ENCODE data around the gene TMCO4.

The TMCO4 gene

DNA sequence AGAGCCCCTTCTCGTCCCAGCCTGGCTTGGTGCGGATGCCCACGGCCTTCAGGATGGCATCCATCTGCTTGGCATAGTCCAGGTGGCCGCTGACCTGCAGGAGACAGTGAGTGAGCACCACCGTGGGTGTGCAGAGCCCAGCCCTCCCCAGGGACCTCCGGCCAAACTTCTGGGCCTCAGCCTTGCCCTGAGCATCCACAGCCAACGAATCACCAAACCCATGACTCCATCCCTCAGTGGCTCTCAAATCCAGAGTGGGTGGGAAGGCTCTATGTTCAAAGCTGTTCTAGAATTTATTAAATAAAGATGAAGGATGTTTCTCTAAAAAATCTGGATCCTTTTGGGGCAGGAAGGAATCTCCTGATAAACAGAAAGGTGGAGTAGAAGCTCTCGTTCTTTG is 116.4 kb downstream of the TMCO4 start:
- no peaks in the 10 kb centered on the region for H3K4me1 ChIP-seq (ENCODE audit: control insufficient read depth, insufficient read depth, low read length)
- no peaks in the 10 kb centered on the region for H3K36me3 ChIP-seq (ENCODE audit: control insufficient read depth, insufficient read depth, low read length)
- no peaks in the 10 kb centered on the region for H3K27me3 ChIP-seq (ENCODE audit: control insufficient read depth, insufficient read depth, low read length)
- H3K9ac ChIP-seq (ENCODE audit: low read length): no peak overlapping the region
- H3K4me3 ChIP-seq (ENCODE audit: low read length): no peak overlapping the region
- no peaks in the 10 kb centered on the region for H3K9me3 ChIP-seq (ENCODE audit: control insufficient read depth, low read length)

DNA sequence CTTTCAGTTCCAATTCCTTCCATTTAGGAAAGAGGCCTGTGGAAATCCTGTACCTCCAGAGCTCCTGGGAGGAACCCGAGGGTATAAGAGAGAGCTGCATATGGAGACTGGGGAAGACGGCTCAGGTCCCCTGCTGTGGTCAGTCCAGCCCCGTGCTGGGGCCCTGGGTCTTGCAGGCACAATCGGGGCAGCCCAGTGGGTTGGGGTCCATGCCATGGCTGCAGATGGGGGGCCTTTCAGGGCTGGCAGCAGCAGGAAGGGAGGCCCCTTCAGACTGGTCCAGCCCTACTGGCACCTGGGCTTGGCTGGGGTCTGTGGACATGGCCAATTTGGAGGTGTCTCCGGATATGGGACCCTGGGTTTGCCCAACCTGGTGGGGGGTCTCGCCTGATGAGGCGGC is 116.8 kb downstream of the TMCO4 start:
- no peak overlapping the region for H3K4me3 ChIP-seq (ENCODE audit: low read length)
- H3K4me1 ChIP-seq (ENCODE audit: control insufficient read depth, insufficient read depth, low read length): no peaks in the 10 kb centered on the region
- H3K9ac ChIP-seq (ENCODE audit: low read length): no peak overlapping the region
- no peaks in the 10 kb centered on the region for H3K27me3 ChIP-seq (ENCODE audit: control insufficient read depth, insufficient read depth, low read length)
- no peaks in the 10 kb centered on the region for H3K36me3 ChIP-seq (ENCODE audit: control insufficient read depth, insufficient read depth, low read length)
- no peaks in the 10 kb centered on the region for H3K9me3 ChIP-seq (ENCODE audit: control insufficient read depth, low read length)

DNA sequence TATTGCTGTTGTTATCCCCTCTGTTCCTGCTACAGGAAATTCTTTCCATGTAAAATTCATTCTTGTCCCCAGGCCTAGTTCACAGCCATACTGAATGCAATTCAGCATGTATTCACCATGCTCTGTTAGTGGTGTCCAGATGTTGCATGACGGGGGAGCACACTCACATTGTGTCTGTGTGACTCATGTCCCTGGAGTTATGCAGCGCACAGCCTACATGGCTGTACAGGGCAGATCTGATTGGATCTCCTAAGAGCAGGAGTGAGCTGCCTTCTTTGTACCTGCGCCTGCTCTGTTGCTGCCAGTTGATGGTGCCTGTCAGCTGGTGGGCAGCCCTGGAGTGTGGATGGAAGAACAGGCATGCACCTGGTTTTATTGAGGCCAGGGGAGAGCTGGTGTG is 117.5 kb downstream of the TMCO4 start:
- H3K4me3 ChIP-seq (ENCODE audit: low read length): no peak overlapping the region
- no peak overlapping the region for H3K9ac ChIP-seq (ENCODE audit: low read length)
- H3K4me1 ChIP-seq (ENCODE audit: control insufficient read depth, insufficient read depth, low read length): no peaks in the 10 kb centered on the region
- no peaks in the 10 kb centered on the region for H3K27me3 ChIP-seq (ENCODE audit: control insufficient read depth, insufficient read depth, low read length)
- no peaks in the 10 kb centered on the region for H3K9me3 ChIP-seq (ENCODE audit: control insufficient read depth, low read length)
- no peaks in the 10 kb centered on the region for H3K36me3 ChIP-seq (ENCODE audit: control insufficient read depth, insufficient read depth, low read length)

DNA sequence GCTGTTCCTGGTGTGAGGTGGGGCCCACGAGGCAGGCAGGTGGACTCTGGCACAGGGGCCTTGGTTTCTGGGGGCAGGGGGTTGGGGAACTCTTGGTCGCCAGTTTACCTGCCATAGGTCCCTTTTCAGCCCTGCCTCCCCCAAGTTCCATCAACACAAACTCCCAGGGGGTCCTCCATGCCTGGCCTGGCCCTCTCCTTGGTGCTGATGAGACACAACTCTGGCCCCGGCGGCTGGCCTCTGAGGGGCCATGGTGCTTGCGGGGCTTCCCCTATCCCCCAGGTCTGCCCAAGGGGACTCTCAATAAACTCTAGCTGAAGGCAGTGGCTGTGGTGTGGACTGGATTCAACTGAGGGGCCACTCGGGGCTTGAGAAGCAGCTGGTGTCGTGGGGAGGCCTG is 119.1 kb downstream of the TMCO4 start:
- H3K36me3 ChIP-seq (ENCODE audit: control insufficient read depth, insufficient read depth, low read length): no peaks in the 10 kb centered on the region
- no peaks in the 10 kb centered on the region for H3K4me1 ChIP-seq (ENCODE audit: control insufficient read depth, insufficient read depth, low read length)
- no peak overlapping the region for H3K9ac ChIP-seq (ENCODE audit: low read length)
- H3K9me3 ChIP-seq (ENCODE audit: control insufficient read depth, low read length): no peaks in the 10 kb centered on the region
- no peak overlapping the region for H3K4me3 ChIP-seq (ENCODE audit: low read length)
- no peaks in the 10 kb centered on the region for H3K27me3 ChIP-seq (ENCODE audit: control insufficient read depth, insufficient read depth, low read length)

DNA sequence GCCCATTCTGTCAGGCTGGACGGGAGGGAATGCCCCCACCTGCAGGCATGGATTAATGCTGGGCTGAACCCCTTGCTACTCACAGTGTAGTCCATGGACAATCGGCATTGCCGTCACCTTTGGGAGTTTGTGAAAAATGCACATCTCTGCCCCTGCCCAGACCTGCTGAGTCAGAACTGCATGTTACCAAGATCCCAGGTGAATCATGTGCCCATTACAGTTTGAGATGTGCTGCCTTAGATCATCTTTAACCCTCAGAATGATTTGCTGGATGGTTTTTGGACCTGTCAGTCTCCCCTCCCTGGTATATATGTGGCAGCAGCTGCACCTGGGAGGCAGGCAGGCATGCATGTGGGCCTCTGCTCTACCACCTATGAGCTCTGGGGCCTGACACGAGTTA is 120.0 kb downstream of the TMCO4 start:
- no peaks in the 10 kb centered on the region for H3K4me1 ChIP-seq (ENCODE audit: control insufficient read depth, insufficient read depth, low read length)
- H3K9me3 ChIP-seq (ENCODE audit: control insufficient read depth, low read length): no peaks in the 10 kb centered on the region
- H3K27me3 ChIP-seq (ENCODE audit: control insufficient read depth, insufficient read depth, low read length): no peaks in the 10 kb centered on the region
- H3K36me3 ChIP-seq (ENCODE audit: control insufficient read depth, insufficient read depth, low read length): no peaks in the 10 kb centered on the region
- H3K4me3 ChIP-seq (ENCODE audit: low read length): no peak overlapping the region
- H3K9ac ChIP-seq (ENCODE audit: low read length): no peak overlapping the region

DNA sequence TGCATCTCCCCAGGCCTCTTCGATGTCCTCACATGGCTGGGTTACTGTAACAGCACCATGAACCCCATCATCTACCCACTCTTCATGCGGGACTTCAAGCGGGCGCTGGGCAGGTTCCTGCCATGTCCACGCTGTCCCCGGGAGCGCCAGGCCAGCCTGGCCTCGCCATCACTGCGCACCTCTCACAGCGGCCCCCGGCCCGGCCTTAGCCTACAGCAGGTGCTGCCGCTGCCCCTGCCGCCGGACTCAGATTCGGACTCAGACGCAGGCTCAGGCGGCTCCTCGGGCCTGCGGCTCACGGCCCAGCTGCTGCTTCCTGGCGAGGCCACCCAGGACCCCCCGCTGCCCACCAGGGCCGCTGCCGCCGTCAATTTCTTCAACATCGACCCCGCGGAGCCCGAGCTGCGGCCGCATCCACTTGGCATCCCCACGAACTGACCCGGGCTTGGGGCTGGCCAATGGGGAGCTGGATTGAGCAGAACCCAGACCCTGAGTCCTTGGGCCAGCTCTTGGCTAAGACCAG is 120.7 kb downstream of the TMCO4 start:
- H3K9me3 ChIP-seq (ENCODE audit: control insufficient read depth, low read length): no peaks in the 10 kb centered on the region
- H3K4me1 ChIP-seq (ENCODE audit: control insufficient read depth, insufficient read depth, low read length): no peaks in the 10 kb centered on the region
- no peaks in the 10 kb centered on the region for H3K27me3 ChIP-seq (ENCODE audit: control insufficient read depth, insufficient read depth, low read length)
- H3K9ac ChIP-seq (ENCODE audit: low read length): no peak overlapping the region
- no peak overlapping the region for H3K4me3 ChIP-seq (ENCODE audit: low read length)
- no peaks in the 10 kb centered on the region for H3K36me3 ChIP-seq (ENCODE audit: control insufficient read depth, insufficient read depth, low read length)

DNA sequence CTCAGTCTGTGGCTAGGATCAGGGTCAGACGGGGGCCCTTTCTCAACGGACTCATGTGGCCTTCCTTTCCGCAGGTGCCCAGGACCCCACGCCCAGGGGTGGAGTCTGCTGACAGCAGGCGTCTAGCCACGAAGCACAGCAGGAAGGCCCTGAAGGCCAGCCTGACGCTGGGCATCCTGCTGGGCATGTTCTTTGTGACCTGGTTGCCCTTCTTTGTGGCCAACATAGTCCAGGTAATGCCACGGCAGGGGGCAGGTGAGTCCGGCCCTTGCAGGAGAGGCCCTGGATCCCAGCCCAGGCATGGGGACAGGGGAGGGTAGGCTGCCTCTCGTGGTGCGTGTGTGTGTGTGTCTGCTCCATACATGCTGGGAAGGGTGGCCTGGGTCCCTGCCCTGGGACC is 121.2 kb downstream of the TMCO4 start:
- Histone ChIP-seq H3K27me3 (ENCODE audit: control insufficient read depth, insufficient read depth, low read length) (no peaks in the 10 kb centered on the region), H3K4me1 (ENCODE audit: control insufficient read depth, insufficient read depth, low read length) (no peaks in the 10 kb centered on the region), H3K9ac (ENCODE audit: low read length) (no peak overlapping the region), H3K36me3 (ENCODE audit: control insufficient read depth, insufficient read depth, low read length) (no peaks in the 10 kb centered on the region), H3K9me3 (ENCODE audit: control insufficient read depth, low read length) (no peaks in the 10 kb centered on the region), H3K4me3 (ENCODE audit: low read length) (no peak overlapping the region)

DNA sequence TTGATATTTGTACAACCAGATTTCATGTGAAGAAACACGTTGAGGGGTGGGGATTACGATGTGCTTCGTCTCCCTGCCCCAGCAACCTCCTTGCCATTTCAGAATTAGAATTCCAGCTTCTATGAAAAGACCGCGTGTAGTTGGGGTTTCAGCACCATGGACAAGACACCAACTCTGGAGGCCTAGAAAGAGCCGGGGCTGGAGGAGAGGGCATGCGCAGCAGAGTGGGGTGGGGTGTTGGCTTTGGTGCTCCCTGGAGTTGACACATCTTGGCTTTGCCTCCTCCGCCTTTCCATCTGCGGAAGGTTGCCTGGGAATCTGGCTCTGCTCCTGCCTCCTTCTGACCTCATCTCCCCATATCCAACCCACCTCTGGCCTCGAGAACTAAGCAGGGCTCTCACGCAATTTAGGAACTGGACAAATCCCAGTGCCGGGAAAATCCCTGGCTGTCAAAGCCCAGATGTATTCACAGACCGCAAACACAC is 123.2 kb downstream of the TMCO4 start:
- Histone ChIP-seq H3K36me3 (ENCODE audit: control insufficient read depth, insufficient read depth, low read length) (no peaks in the 10 kb centered on the region), H3K9me3 (ENCODE audit: control insufficient read depth, low read length) (no peaks in the 10 kb centered on the region), H3K4me1 (ENCODE audit: control insufficient read depth, insufficient read depth, low read length) (no peaks in the 10 kb centered on the region), H3K4me3 (ENCODE audit: low read length) (no peak overlapping the region), H3K9ac (ENCODE audit: low read length) (no peak overlapping the region), H3K27me3 (ENCODE audit: control insufficient read depth, insufficient read depth, low read length) (no peaks in the 10 kb centered on the region)

DNA sequence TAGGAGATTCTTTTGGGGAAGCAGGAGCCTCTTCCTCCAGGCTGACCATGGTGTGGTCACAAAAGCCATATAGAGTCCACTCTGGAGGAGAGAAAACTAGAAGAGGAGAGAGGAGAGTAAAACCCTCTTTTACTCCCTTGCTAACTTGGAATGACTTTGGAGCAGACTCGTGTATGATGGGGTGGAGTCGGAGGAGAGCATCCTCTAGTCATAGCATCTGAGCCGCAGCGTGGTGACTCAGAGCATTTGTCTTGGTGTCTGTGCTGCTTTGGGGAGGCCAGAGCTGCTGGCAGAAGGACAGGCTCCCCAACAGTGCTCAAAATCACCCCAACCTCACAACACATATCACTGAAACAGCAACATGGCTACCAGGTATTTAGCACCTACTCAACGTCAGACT is 123.9 kb downstream of the TMCO4 start:
- no peaks in the 10 kb centered on the region for H3K27me3 ChIP-seq (ENCODE audit: control insufficient read depth, insufficient read depth, low read length)
- H3K9me3 ChIP-seq (ENCODE audit: control insufficient read depth, low read length): no peaks in the 10 kb centered on the region
- no peak overlapping the region for H3K9ac ChIP-seq (ENCODE audit: low read length)
- no peak overlapping the region for H3K4me3 ChIP-seq (ENCODE audit: low read length)
- H3K4me1 ChIP-seq (ENCODE audit: control insufficient read depth, insufficient read depth, low read length): no peaks in the 10 kb centered on the region
- H3K36me3 ChIP-seq (ENCODE audit: control insufficient read depth, insufficient read depth, low read length): no peaks in the 10 kb centered on the region

DNA sequence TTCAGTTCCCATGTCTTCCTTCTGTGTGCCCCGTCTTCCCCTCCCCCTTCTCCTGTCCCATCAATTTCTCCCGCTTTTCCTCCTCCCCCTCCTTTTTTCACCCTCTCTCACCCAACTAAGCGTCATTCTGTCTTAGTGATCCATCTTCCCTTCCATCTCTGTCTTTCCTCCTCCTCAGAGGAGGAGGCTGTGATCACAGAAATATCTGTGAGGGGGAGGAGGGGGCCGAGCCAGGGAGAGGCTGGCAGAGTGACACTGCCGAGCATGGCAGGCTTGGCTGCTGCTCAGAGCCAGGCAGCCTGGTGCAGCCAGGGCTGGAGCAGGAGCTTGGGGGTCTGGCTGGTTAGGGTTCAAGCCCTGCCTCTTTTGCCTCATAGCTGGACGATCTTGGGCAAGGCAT is 127.5 kb downstream of the TMCO4 start:
- Histone ChIP-seq H3K4me1 (ENCODE audit: control insufficient read depth, insufficient read depth, low read length) (no peaks in the 10 kb centered on the region), H3K36me3 (ENCODE audit: control insufficient read depth, insufficient read depth, low read length) (no peaks in the 10 kb centered on the region), H3K4me3 (ENCODE audit: low read length) (no peak overlapping the region), H3K27me3 (ENCODE audit: control insufficient read depth, insufficient read depth, low read length) (peaks cover 25% of the 10 kb centered on the region), H3K9ac (ENCODE audit: low read length) (no peak overlapping the region), H3K9me3 (ENCODE audit: control insufficient read depth, low read length) (no peaks in the 10 kb centered on the region)

DNA sequence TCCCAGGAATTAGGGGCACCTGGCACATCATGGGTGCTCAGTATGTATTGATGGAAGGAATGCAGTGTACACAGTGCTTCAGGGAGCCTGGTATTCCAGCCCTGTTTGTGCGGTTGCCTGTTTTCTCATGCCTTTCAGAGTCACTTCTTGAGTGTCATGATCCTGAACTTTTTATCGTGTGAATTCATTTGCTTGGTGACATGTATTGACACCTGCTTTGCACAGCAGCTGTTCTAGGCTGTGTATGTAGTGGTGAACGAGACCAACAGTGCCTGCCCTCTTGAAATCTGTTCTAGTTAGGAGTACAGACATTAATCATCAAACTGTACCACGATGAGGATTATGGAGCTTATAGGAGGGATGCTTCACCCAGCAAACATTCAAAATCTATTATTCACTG is 128.9 kb downstream of the TMCO4 start:
- H3K9me3 ChIP-seq (ENCODE audit: control insufficient read depth, low read length): no peaks in the 10 kb centered on the region
- H3K9ac ChIP-seq (ENCODE audit: low read length): no peak overlapping the region
- no peaks in the 10 kb centered on the region for H3K36me3 ChIP-seq (ENCODE audit: control insufficient read depth, insufficient read depth, low read length)
- peaks cover 39% of the 10 kb centered on the region for H3K27me3 ChIP-seq (ENCODE audit: control insufficient read depth, insufficient read depth, low read length)
- peaks cover 2% of the 10 kb centered on the region for H3K4me1 ChIP-seq (ENCODE audit: control insufficient read depth, insufficient read depth, low read length)
- no peak overlapping the region for H3K4me3 ChIP-seq (ENCODE audit: low read length)

DNA sequence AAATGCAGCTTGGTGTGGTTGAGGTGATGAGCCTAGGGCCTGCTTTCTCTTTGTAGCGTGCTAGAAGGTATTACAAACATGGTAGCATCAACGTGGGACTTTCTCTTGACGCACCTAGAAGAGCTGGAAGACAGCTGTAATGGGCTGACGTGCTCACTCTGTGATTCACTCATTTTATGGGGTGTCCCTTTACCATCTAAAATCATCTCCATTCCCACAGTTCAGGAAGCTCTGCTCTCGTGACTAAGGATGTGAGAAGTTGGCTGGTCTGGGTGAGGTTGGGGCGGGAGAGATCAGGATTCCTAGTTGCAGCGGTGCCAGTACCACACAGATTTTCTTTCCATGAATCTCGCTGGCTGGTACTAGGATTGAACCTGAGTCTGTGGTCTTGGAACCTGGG is 130.8 kb downstream of the TMCO4 start:
- no peaks in the 10 kb centered on the region for H3K9me3 ChIP-seq (ENCODE audit: control insufficient read depth, low read length)
- no peak overlapping the region for H3K9ac ChIP-seq (ENCODE audit: low read length)
- H3K4me3 ChIP-seq (ENCODE audit: low read length): no peak overlapping the region
- H3K36me3 ChIP-seq (ENCODE audit: control insufficient read depth, insufficient read depth, low read length): no peaks in the 10 kb centered on the region
- H3K4me1 ChIP-seq (ENCODE audit: control insufficient read depth, insufficient read depth, low read length): peaks cover 3% of the 10 kb centered on the region
- H3K27me3 ChIP-seq (ENCODE audit: control insufficient read depth, insufficient read depth, low read length): peaks cover 56% of the 10 kb centered on the region

Data from mucosa of stomach (tissue), 1 donor.